HG03558 (cell line): Measurements from ENCODE around the gene SVIL.

ENCODE experiments used
- ATAC-seq: cut with Tn5 transposase; IDR thresholded peaks from one replicate; pipeline ENCODE4 v1.9.1; 2021; ENCODE audit warnings: moderate number of reproducible peaks; ENCODE audit not compliant: unreplicated experiment; ENCODE audit errors: extremely low read depth

SVIL gene

GRCh38 chr10:29408847-29409240 is 225.9 kb downstream of the SVIL start:
- ATAC-seq, result no peak
